ENCODE data around the gene NFIB. TPM values are rescaled to one million over a fixed set of nuclear protein-coding genes. Genes with fewer than 3 reads are reported as not detected.

NFIB gene
- total RNA-seq, 2 donors from 2014 or later, result 110 to 118 TPM

DNA sequence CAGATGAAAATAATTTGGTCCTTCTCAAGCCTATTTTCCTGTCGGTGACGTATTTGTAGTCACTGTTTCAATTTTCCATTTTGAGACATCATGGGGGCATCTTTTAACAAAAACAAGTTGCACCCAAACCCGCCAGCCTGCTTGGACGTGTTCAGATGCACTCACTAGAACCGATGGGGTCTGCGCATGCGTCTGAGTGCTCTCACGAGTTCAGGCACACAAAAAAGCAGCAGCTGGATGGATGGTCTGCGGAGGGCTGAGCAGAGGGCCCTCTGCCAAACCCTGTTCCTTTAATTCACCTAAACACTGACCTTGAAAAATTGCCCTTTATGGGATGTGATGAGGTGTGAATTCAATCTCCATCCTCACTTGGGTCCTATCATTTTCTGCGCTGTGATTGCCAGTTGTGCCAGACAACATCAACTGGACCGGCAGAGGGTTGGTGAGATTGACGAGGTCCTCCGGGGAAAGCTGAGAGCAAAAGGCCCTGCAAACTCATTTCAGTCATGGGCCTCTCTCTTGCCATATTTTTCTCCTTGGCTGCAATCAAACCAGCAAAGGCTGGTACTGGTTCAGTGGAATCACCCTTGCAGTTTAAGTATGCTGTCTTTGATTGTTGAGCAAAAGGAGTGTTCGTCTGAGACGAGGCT lies 251.9 kb downstream of the NFIB start:
- ATAC-seq (no peak), DNase-seq (no peak)
- intact Hi-C loops (cut with DNase I), result no loop called here

DNA sequence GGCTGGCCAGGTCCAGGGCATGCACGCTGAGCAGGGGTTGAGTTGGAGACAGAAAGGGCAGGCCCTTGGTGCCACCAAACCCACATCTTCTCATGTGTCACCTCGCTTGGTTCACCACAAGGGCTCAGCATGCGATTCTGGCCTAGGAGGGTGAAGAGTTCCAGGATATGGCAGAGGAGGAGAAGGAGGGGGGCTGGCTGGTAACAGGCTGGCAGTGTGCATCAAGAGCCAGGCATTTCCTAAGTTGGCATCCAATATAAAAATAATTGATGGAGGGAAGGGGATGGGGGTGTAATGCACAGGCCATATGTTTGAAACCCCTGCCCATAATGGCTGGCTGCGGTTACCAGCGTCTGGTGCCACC lies 255.6 kb downstream of the NFIB start:
- ATAC-seq (no peak), DNase-seq (no peak)
- intact Hi-C loops (cut with DNase I), result no loop called here

DNA sequence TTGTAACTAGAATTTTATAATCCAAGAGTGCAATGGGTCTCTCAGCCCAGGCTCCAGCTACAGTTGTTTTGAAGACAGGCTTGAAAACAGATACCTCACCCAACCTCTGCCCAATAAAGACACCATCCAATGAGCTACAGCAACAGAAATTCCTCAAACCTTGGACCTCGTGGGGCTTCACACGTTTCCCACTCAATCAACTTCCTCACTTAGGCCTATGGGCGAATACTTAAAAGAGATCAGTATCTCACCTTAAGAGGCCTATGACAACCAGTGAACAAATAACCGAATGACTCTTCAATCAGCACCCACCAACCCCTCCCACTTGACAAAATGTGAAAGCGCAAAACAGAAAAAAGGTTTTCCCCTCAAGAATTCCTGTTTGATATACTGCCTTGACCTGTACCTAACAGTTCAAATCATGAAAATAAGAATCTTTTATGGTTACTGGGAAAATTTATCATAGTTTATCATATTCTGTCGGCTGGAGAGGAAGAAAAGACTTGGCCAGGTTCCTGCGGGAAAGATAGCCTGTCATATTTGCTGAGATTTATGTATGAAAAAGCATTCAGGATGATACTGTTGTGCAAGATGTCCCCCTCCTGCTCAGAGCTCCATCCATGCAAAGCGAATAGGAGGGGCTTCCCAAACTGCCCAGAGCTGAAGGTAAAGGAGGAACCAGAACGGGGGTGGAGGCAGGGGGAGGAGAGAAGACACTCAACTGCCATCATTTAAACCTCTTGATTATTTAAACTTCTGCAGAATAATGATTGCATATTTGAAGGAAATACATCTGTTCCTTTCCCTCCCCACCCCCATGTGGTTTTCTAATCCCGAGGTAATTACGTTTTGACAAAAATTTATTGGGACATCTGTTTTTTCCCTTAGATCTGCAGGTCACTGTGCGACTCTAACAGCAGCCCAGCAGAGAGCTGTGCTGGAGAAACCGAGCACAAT lies 256.3 kb downstream of the NFIB start:
- DNase-seq (no peak), ATAC-seq (peak in 1 of 2 donors; percentile 33)
- intact Hi-C loops (cut with DNase I), result no loop called here

DNA sequence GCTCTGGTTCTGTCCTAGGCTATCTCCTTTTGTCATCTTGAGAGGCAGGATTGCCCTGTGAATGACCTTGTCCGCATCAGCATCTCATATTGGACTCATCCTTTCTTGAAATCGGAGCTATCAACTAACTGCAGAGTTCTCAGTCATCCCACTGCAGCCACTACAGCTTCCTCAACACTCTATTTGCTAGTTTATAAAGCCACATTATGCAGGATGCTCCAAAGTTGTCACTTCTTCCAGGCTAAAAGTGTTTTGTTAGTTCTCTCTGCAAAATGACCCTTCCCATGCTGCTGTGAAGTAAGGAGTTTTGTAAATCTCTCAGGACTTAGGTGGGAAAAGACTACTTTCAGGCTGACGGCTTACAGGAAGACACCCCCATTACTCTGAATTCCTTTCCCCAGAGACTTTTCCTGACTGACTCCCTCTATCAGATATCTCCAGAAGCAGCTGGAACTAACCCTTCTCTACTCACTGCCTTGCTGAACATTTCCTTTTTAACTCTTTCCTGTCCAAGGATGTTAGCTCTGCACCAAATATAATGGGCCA lies 257.6 kb downstream of the NFIB start:
- ATAC-seq (no peak), DNase-seq (no peak)
- intact Hi-C loops (cut with DNase I), result no loop called here

DNA sequence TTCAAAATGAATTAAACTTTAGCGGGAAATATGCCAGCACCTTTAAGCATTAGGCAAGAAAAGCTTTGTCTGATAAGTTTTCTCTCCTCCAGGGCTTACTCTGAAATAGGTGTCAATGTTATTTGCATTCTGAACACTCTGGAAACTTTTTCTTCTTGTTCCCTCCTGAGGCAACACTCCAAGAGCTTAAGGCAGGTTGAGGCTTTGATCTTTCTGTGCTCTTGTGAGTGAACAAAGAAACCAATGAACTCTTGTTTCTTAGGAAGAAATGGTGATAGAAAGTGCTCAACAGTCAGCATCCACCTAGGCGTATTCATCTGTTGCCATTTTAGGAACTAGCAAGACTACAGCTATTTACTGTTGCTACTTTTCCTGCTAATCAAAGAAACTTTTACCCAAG lies 259.8 kb downstream of the NFIB start:
- ATAC-seq (no peak), DNase-seq (no peak)
- intact Hi-C loops (cut with DNase I), result no loop called here

DNA sequence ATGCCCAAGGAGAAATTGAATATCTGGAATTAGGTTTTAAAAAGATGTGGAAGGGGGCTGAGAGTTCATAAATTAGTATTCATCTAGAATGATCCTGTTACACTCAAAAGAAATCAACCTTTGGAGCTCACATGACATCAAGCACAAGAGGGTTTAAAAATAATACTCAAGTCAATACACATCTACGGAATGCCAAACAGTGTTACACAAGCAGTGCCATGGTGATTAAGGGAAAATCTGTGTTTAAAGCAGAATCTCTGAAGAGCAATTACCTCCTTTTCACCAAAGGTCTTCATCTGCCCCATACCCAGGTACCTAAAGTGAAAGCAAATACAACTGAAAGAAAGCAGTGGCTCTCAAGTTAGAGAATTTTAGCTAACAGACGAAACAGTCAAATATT lies 261.6 kb downstream of the NFIB start:
- no peak for DNase-seq
- intact Hi-C loops (cut with DNase I), result no loop called here
- ATAC-seq, result no peak

DNA sequence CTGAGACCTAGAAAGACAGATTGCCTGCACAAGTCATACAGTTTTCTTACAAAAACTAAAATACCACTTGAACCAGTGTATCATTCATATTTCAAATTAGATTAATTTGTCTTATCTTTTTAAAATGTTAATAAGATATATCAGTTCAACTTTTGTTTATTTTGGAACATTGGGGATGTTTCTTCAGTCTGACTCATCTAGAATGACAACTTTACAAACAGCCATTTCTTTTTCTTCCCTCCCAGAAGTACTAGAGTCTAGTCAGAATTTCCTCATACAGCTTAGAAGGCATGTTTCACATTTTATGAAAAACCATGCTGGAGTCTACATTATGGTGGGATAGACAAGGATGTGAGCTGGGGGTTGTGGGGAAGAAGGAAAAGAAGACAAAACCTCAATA lies 262.5 kb downstream of the NFIB start:
- DNase-seq (no peak), ATAC-seq (peak in 1 of 2 donors; percentile 84)
- intact Hi-C loops (cut with DNase I), result no loop called here

DNA sequence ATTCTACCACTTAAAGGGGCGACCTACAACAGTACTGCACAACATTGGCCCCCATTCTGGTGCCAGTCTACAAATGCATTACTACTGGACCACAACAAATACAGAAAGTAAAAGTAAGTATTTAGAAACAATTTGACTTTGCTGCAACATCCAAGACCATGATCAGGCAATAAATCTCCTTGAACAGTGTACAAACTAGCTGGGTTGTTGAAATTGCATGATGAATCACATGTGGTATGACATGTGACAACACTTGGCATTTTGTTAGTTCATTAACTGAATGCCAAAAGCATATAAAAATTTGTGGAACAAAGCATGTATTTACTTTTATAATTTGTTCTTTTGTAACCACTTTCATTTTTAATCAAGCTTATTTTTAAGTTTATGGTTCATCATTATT lies 270.5 kb downstream of the NFIB start:
- ATAC-seq (peak in 1 of 2 donors; percentile 47), DNase-seq (no peak)
- intact Hi-C loops (cut with DNase I), result no loop called here

DNA sequence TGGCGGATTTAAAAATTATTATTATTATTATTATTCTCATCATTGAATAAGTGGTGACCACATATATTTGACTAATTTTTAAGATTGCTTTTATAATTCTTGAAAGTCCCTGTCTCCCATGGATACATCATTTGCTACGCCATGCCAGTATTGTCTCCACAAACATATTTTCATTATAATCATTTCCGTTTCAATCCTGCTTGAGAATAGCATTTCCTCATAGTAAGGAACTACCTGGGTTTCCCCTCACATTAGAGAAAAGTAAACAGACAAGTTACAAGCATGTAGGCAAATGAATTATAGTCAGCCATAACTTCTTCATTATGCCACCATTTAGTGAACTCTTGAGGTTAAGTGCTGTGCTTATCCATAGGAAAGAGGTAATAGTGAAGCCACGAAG lies 276.6 kb downstream of the NFIB start:
- intact Hi-C loops (cut with DNase I), result no loop called here
- DNase-seq (no peak), ATAC-seq (no peak)

DNA sequence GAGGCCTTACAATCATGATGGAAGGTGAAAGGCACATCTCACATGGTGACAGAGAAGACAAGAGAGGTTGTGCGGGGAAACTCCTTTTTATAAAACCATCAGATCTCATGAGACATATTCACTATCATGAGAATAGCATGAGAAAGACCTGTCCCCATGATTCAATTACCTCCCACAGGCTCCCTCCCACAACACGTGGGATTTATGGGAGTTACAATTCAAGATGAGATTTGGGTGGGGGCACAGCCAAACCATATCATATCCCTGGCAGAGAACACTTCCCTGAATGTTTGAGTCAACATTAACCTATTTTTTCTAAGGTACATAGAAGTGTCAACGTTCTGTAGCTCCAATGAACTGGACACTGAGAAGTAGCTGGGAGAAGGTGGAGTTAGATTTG lies 280.9 kb downstream of the NFIB start:
- DNase-seq (no peak), ATAC-seq (no peak)
- intact Hi-C loops (cut with DNase I), result loop anchor here in 1 of 2 donors (5.0 kb wide), 1 partner anchor 64 kb away; no protein-coding TSS in a partner anchor
